GM23248 (cell line): ENCODE results near the gene TPTE2.
"Not testable (repeated sequence)": the region's sequence is repeated elsewhere in the genome, so short reads cannot be mapped to it uniquely, and the experiment has no call there.

ENCODE experiments used
- EZH2 ChIP-seq: fragments of 200-600 bp; sonication (generic); IDR thresholded peaks from 2 replicates; pipeline ENCODE4 v1.6.1; 2018; ENCODE audit warnings: antibody characterized with exemption, mild to moderate bottlenecking; ENCODE audit not compliant: insufficient read depth, poor library complexity, severe bottlenecking
- EZH2phosphoT487 ChIP-seq: fragments of 200-600 bp; sonication (generic); IDR thresholded peaks from 2 replicates; pipeline ENCODE4 v1.6.1; 2018; ENCODE audit warnings: antibody characterized with exemption, moderate library complexity, mild to moderate bottlenecking, low read depth; ENCODE audit not compliant: insufficient read depth

DNA sequence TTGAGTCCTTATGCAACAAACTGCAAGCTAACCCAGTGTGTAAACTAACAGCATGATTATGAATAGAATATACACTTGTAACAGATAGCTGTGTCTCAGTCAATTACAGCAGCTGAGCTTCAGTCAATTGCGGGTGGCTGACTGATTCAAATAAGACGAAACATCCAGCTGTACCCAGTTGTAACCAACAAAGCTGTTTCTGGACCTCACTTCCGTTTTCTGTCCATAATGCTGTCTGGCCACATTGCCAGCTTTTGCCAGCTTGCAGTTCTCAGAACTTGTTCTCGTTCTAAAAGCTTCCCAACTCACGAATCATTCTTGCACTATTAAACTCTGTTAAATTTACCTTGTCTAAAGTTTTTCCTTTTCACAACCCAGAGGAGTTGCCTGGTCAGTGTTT, 53.7 kb downstream of the TPTE2 start:
- TF ChIP-seq EZH2, EZH2phosphoT487: not testable (repeated sequence)
